Measurements from ENCODE around the gene ENDOV.
A peak's percentile ranks its signal among the peaks of the same experiment; 100 is the strongest.

The ENDOV gene

DNA sequence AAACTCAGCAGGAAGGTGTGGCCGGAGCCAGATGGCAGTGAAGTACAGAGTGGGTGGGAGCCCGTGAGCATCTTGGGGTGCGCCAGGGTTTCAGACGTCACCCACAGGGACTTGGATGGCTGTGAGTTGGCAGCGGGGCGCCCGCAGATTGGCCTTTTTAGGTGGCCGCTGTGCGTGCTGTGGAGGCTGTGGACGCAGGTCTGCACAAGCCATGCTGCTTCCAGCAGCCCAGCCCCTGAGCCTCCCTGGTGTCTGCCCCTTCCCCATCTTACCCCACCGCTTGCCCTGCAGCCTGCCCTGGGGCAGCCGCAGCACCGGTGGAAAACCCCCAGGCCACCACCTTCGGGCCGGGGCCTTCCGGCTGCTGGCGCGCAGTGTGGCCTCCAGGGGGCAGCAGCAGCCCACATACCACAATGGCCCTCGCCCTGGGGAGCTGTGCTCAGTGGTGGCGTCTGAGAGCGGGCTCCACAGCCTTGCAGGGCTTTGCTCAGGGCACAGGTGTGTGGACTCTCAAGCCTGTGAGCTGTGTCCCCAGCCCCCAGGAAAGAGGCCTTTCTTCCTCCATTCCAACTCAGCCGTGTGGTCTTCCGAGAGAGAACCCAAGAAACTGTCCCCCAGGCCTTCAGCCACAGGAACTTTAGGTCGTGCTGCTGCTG lies 11.8 kb downstream of the ENDOV start:
- DNase-seq: peak; percentile 85
- TF ChIP-seq, protein P1, sequence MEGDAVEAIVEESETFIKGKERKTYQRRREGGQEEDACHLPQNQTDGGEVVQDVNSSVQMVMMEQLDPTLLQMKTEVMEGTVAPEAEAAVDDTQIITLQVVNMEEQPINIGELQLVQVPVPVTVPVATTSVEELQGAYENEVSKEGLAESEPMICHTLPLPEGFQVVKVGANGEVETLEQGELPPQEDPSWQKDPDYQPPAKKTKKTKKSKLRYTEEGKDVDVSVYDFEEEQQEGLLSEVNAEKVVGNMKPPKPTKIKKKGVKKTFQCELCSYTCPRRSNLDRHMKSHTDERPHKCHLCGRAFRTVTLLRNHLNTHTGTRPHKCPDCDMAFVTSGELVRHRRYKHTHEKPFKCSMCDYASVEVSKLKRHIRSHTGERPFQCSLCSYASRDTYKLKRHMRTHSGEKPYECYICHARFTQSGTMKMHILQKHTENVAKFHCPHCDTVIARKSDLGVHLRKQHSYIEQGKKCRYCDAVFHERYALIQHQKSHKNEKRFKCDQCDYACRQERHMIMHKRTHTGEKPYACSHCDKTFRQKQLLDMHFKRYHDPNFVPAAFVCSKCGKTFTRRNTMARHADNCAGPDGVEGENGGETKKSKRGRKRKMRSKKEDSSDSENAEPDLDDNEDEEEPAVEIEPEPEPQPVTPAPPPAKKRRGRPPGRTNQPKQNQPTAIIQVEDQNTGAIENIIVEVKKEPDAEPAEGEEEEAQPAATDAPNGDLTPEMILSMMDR (IDR thresholded peaks at IDR 0.05; ENCODE audit: low read depth, low read length): peak; percentile 92
- no peaks in the 10 kb centered on the region for H3K9me3 ChIP-seq
- H3K4me3 ChIP-seq (ENCODE audit: low read depth, low read length): no peak overlapping the region
- H3K36me3 ChIP-seq: no peaks in the 10 kb centered on the region
- H3K27me3 ChIP-seq: peaks cover 6% of the 10 kb centered on the region; the same call in 1 of the 2 replicates
- no peaks in the 10 kb centered on the region for H3K4me1 ChIP-seq

DNA sequence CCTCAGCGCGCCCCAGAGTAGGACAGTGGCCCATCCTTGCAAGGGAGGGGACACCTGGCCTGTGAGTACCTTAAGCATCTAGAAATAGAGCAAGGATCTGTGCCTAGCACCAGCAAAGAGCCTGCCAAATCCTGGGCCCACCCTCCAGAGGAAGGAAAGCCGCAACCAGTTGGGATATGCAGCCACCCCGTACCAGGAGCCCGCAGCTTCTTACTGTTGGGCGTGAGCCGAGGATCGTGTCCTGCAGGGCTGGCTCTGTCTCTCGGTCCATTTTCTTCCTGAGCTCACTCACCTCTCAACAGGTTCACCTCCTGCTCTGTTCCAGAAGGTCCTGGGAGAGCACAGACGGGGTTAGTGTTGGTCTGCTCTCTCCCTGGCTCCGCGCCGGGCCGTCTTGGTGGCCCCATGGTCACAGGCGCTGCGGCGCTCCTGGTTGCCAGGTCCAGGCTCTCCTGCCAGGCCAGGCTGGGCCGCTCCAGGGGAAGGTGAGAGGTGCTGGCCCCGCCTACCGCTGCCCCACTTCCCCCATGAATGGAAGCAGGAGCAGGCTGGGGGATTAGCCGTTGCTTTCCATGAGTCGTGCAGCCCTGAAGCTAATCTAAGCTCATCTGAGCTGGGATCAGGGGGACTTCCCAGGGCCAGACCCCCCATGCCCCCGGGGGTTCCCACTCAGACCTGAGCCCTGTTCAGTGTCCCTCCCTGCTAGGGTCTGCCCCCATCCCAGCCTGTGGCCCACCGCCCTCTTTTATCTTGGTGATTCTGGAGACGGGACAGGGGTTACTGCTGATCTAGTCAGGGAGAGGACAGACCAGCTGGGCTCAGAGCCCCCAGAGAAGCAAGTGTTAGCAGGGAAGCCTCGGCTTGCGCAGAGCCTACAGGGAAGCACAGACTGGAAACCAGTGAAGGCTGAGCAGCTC lies 12.7 kb downstream of the ENDOV start:
- no peaks in the 10 kb centered on the region for H3K4me1 ChIP-seq
- H3K9me3 ChIP-seq: no peaks in the 10 kb centered on the region
- no peaks in the 10 kb centered on the region for H3K27me3 ChIP-seq
- no peaks in the 10 kb centered on the region for H3K36me3 ChIP-seq
- no peak overlapping the region for H3K4me3 ChIP-seq (ENCODE audit: low read depth, low read length)
- TF ChIP-seq, protein P1 (IDR thresholded peaks at IDR 0.05; ENCODE audit: low read depth, low read length): no peak
- no peak for DNase-seq

DNA sequence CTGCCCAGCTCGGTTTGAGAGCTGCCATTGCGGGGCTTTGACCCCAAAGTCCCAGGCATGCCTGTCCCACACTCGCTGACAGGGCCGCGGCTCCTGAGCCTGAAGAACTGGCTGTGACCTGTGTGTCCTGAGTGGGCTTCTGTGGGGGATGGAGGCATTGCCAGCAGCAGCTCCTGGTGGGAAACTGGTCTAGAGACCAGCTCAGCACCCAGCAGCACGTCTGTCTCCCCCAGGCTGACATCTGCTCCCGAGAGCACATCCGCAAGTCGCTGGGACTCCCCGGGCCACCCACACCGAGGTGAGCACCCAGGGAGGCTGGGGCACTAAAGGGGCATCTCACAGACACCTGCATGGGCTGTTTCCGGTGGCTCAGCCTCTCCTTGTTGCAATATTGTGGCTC lies 13.4 kb downstream of the ENDOV start:
- no peaks in the 10 kb centered on the region for H3K27me3 ChIP-seq
- no peaks in the 10 kb centered on the region for H3K4me1 ChIP-seq
- TF ChIP-seq, protein P1 (IDR thresholded peaks at IDR 0.05; ENCODE audit: low read depth, low read length): no peak
- H3K36me3 ChIP-seq: no peaks in the 10 kb centered on the region
- H3K9me3 ChIP-seq: no peaks in the 10 kb centered on the region
- no peak overlapping the region for H3K4me3 ChIP-seq (ENCODE audit: low read depth, low read length)
- DNase-seq: no peak

DNA sequence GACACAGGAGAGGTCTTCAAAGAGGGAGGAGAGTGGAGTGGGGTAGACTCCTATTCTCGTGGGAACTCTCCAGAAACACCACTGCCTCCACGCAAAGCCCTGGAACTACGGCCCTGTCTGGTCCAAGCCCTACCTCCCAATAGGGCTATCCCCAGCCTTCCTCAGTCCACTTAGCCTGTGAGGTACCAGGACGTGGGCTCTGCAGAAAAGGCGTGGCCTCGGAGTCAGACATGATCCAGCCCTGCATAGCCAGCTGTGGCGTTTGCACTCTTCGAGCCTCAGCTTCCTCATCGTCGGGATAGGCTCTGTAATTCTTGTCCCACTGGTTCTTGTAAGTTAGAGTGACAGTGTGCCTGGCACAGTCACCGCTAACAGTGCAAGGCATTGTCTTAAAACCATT lies 13.8 kb downstream of the ENDOV start:
- TF ChIP-seq, protein P1 (IDR thresholded peaks at IDR 0.05; ENCODE audit: low read depth, low read length): no peak
- H3K27me3 ChIP-seq: no peaks in the 10 kb centered on the region
- DNase-seq: no peak

DNA sequence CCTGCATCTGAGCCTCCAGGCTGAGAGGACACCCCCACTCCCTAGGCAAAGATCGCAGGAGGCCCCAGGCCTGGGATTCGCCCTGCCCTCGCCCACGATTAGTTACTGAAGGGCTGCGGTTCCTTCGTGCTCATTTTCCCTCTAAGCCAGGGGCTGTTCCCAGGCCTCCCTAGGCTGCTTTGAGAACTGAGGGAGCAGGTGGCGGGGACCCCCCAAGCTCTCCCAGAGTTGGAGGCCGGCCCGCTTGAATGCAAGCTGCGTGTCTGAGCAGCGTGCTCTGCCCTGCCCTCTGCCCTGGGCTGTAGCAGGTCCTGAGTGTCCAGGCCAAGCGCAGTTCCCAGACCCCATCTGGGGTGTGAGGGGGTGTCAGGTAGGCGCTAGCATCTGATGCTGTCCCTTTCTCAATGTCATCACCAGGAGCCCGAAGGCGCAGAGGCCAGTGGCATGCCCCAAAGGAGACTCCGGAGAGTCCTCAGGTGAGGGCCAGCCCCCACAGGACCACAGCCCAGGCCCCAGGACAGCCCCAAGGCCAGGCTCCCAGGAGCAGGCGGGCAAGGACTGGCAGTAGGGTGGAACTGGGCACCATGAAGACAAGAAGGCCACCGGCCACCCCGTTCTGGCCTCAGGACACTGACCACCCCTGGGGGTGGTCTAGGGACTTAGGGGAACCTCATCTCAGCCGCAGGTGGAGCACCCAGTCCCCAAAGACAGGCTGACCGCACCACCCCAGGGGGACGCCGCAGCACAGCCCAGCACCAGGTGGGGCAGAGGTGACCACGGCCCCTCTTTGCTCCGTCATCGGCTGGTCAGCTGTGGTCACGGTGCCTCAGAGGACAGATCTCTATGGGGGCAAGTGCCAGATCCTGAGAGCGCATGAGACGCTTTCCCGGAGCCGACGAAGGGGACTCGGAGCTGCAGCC lies 14.6 kb downstream of the ENDOV start:
- no peaks in the 10 kb centered on the region for H3K9me3 ChIP-seq
- no peaks in the 10 kb centered on the region for H3K27me3 ChIP-seq
- no peaks in the 10 kb centered on the region for H3K36me3 ChIP-seq
- H3K4me3 ChIP-seq (ENCODE audit: low read depth, low read length): no peak overlapping the region
- TF ChIP-seq, protein P1 (IDR thresholded peaks at IDR 0.05; ENCODE audit: low read depth, low read length): no peak
- no peaks in the 10 kb centered on the region for H3K4me1 ChIP-seq
- DNase-seq: no peak

More for the DNA sequence above, 13.8 kb downstream of the ENDOV start:
- Histone ChIP-seq H3K9me3 (no peaks in the 10 kb centered on the region), H3K4me1 (no peaks in the 10 kb centered on the region), H3K36me3 (no peaks in the 10 kb centered on the region), H3K4me3 (ENCODE audit: low read depth, low read length) (no peak overlapping the region)

Data from BE2C (cell line).